Inferior parietal cortex (tissue), 1 donor: Measurements from ENCODE around the gene CD300LD.

Experiments used
- DNase-seq: peaks from one replicate; pipeline ENCODE4 v3.0.0-alpha.2; 2016; ENCODE audit errors: extremely low spot score

The CD300LD gene

GRCh38 chr17:74543891-74544760 is 48.0 kb downstream of the CD300LD start:
- no peak for DNase-seq

GRCh38 chr17:74543406-74543805 is 48.7 kb downstream of the CD300LD start:
- DNase-seq, result no peak

DNA sequence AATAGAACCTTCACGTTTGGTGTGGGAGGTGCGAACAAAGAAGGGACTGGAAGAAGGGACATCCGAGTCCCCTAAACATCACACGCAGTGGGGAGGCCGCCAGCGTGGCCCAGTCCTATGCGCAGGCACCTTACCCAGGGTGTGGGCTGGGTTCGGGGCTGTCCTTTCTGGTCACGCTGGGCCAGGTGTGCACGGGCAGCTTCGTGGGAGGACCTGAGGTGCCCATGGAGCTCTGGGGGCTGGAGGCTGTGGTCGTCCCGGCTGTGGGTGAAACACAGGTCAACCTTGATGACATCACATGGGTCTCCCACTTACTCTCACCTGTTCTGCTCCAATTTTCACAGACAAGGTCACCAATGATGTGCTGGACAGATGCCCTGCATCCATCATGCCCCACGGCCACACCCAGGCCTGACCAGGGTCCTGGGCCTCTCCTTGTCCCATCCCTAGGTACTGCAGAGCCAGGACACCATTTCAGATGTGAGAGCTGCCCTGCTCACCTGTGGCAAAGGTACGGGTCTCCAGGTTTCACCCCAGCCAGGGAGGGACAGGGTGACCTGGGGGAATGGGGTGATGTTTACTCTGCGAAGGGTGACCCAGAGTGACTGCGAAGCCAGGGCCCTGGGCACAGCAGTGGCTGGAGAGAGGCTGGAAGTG is 49.2 kb downstream of the CD300LD start:
- DNase-seq, result no peak

DNA sequence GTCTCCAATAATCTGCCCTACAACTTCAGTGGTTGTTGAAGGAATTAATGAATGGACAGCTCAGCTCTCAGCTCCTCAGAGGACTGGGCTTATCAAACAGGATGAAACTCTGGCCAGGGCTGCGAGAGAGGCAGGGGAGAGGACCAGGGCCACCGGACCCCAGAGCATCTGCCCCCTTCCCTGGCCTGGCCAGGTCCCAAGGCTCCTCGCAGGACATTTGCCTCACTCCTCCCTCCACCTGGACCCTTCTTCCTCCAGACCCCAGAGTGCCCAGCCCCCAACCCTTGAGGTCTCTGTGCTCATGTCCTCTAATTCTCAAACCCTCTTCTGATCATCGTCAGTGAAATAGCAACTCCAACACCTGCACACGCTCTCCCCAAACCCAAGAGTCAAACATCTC is 49.9 kb downstream of the CD300LD start:
- DNase-seq, result no peak

DNA sequence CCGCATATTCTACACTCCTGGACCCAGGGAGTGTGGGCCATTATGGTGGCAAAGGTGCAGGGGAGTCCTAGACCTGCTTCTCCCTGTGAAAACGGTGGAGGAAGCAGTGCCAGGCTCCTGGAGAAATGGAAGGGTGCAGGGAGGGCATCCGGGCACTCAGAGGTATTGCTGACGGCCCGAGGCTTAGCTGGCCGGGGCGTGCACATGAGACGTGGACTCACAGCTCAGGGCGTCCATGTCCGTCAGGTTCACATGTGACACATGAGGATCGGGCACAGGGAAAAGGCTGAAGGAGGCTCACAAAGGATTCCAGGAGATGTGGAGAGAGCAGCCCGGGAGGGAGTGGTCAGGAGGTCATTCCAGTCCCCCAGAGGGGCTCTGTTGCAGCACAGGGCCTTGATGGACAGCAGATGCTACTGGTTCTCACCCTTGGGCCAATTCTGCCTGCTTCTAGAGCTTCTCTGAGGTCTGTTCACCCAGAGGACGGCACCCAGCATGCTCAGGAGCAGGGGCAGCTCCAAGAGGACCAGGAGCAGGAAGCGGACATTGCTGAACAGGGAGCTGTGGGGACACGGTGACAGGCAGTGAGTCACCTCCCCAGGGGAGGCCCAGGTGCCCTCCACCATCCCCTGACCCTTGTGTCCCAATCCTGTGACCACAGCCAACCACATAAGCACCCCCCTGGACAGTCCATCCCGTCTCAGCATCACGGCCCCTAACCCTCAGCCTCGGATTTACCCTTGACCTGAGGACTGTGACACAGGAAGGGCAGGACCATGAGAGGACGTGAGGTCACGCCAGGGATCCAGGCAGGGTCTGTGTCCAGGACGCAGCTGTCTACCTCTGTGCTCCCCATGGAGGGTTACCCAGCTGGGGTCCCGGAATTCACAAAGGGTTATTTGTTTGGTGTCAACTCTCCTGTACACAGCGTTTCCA is 50.6 kb downstream of the CD300LD start:
- no peak for DNase-seq

- no peak for DNase-seq
Measured at GRCh38 chr17:74539281-74539820, 52.7 kb downstream of the CD300LD start.

DNA sequence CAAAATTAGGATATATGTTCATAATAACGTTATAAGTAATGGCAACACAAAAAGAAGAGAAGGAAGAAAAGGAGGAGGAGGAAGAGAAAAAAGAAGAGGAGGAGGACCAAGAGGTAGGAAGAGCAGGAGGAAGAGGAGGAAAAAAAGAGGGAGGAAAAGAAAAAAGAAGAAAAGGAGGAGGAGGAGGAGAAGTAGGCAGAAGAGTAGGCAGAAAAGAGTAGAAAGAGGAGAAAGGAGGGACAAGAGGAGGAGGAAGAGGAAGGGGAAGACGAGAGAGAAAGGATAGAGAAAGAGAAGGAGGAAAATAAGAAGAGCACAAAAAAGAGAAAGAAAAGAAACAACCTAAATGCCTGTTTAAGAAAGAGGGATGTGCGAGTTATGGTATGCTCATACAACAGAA is 55.2 kb downstream of the CD300LD start:
- no peak for DNase-seq

- DNase-seq, result peak; percentile 25
Measured at GRCh38 chr17:74532115-74532514, 60.0 kb downstream of the CD300LD start.

DNA sequence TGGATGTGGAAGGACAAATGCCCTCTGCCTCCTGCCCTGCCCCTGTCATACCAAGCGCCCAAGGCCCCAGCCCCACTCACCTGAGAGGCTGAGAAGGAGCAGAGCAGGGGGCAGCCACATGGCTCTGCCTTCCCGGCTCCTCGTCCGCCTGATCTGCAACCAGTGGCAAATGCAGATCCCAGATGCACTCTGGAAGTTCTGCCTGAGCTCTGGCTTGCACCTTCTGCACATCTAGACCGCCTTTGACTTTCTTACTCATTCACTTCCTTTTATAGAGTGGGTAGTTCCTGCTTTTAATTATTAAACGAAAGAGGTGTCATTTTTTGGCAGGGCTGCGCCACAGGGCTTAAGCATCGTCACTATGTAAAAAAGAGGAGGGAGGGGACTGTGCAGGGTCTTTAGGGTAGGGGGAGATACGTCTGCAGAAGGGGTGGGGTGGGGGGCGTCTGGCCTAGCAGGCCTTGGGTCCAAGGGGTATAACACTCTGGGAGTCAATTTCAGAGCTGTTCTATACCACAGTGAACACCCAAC is 60.8 kb downstream of the CD300LD start, which contains the start of gene CD300LB:
CD300LB (minus strand) TSS at position 245 of the 531 bp plus-strand sequence; CDS start at position 120, 125 bp downstream.
- no peak for DNase-seq

GRCh38 chr17:74530831-74531150 is 61.3 kb downstream of the CD300LD start:
- DNase-seq, result no peak
